GM06990 (cell line): ENCODE results near the gene ADH5.
"Not testable (repeated sequence)": the region's sequence is repeated elsewhere in the genome, so short reads cannot be mapped to it uniquely, and the experiment has no call there.

Experiments used
- DNase-seq: peaks from one replicate; pipeline ENCODE4 v3.0.0-alpha.2; 2011; ENCODE audit not compliant: insufficient read length; ENCODE audit errors: extremely low read depth
- H3K27me3 ChIP-seq: replicated peaks from 2 replicates; pipeline ENCODE4 v1.6.0; 2011; ENCODE audit warnings: low read length; ENCODE audit not compliant: control insufficient read depth, insufficient read depth
- H3K36me3 ChIP-seq: 2 replicates; pipeline ENCODE4 v1.5.1; 2011; ENCODE audit warnings: low read length; ENCODE audit not compliant: control insufficient read depth, insufficient read depth
- H3K4me3 ChIP-seq: replicated peaks from 2 replicates; pipeline ENCODE4 v1.5.1; 2011; ENCODE audit warnings: low read depth, mild to moderate bottlenecking, control low read depth, low read length
- CTCF ChIP-seq: IDR thresholded peaks from 2 replicates; pipeline ENCODE4 v1.5.1; 2011; ENCODE audit warnings: low read length, control low read depth, mild to moderate bottlenecking, inconsistent platforms; ENCODE audit not compliant: insufficient read depth, poor library complexity, severe bottlenecking

The ADH5 gene

GRCh38 chr4:99126376-99126775, 37.8 kb upstream of the ADH5 start:
- Histone ChIP-seq H3K27me3 (no peaks in the 10 kb centered on the region), H3K4me3 (no peak overlapping the region), H3K36me3 (no peaks in the 10 kb centered on the region)
- no peak for TF ChIP-seq CTCF
- DNase-seq, result no peak

- DNase-seq, result no peak
- H3K27me3 ChIP-seq, result no peaks in the 10 kb centered on the region
- TF ChIP-seq CTCF, result no peak
- H3K36me3 ChIP-seq, result no peaks in the 10 kb centered on the region
- H3K4me3 ChIP-seq, result no peak overlapping the region
Measured at GRCh38 chr4:99121008-99121407, 32.4 kb upstream of the ADH5 start.

GRCh38 chr4:99120501-99120900, 31.9 kb upstream of the ADH5 start:
- no peak for DNase-seq
- no peaks in the 10 kb centered on the region for H3K27me3 ChIP-seq
- no peaks in the 10 kb centered on the region for H3K36me3 ChIP-seq
- no peak overlapping the region for H3K4me3 ChIP-seq
- TF ChIP-seq CTCF, result no peak

- no peak overlapping the region for H3K4me3 ChIP-seq
- no peaks in the 10 kb centered on the region for H3K36me3 ChIP-seq
- no peaks in the 10 kb centered on the region for H3K27me3 ChIP-seq
- DNase-seq, result no peak
- peak; percentile 29 for TF ChIP-seq CTCF
Measured at GRCh38 chr4:99117876-99118693, 29.5 kb upstream of the ADH5 start.

GRCh38 chr4:99117122-99117841, 28.7 kb upstream of the ADH5 start:
- H3K4me3 ChIP-seq, H3K36me3 ChIP-seq, DNase-seq, H3K27me3 ChIP-seq: not testable (repeated sequence)

GRCh38 chr4:99109286-99109685, 20.7 kb upstream of the ADH5 start:
- not testable (repeated sequence) for DNase-seq, H3K36me3 ChIP-seq, H3K27me3 ChIP-seq, H3K4me3 ChIP-seq

GRCh38 chr4:99104153-99104552, 15.6 kb upstream of the ADH5 start:
- Histone ChIP-seq H3K4me3 (no peak overlapping the region), H3K36me3 (no peaks in the 10 kb centered on the region), H3K27me3 (no peaks in the 10 kb centered on the region)
- TF ChIP-seq CTCF, result no peak
- DNase-seq, result no peak
